Ascending aorta (tissue), 2 donors: ENCODE results near the gene MINDY1. TPM values are rescaled to one million over a fixed set of nuclear protein-coding genes. Genes with fewer than 3 reads are reported as not detected.

Source experiments
- DNase-seq, 2 donors: peaks; one replicate each; pipeline ENCODE4 v3.0.0-alpha.2; 2019; ENCODE audit warnings: low spot score in 2 of 2
- H3K27ac ChIP-seq, 2 donors: fragments of 200-600 bp; sonication (generic); one replicate each; pipeline ENCODE4 v1.5.1; 2016 to 2017; ENCODE audit warnings: mild to moderate bottlenecking in 1 of 2
- H3K27me3 ChIP-seq: fragments of 200-600 bp; sonication (generic); one replicate; pipeline ENCODE4 v1.5.1; 2017
- H3K36me3 ChIP-seq, 2 donors: fragments of 200-600 bp; sonication (generic); one replicate each; pipeline ENCODE4 v1.5.1; 2016
- H3K4me1 ChIP-seq, 2 donors: fragments of 200-600 bp; sonication (generic); one replicate each; pipeline ENCODE4 v1.5.1; 2016 to 2017; ENCODE audit warnings: mild to moderate bottlenecking in 1 of 2
- H3K4me3 ChIP-seq, 2 donors: fragments of 200-600 bp; sonication (generic); one replicate each; pipeline ENCODE4 v1.5.1; 2016 to 2017; ENCODE audit warnings: mild to moderate bottlenecking in 1 of 2
- H3K9me3 ChIP-seq, 2 donors: fragments of 200-600 bp; sonication (generic); one replicate each; pipeline ENCODE4 v1.5.1; 2016
- CTCF ChIP-seq, 3 experiments: fragments of 200-600 bp in 2 of 3; fragments of 450-650 bp in 1 of 3; sonication (generic) in 2 of 3; IDR thresholded peaks; one replicate each; pipeline ENCODE4 v1.5.1; 2016 to 2019; ENCODE audit warnings: antibody characterized with exemption in 3 of 3, mild to moderate bottlenecking in 1 of 3, moderate library complexity in 1 of 3
- intact Hi-C: fragments of 100-400 bp; cut with DNase I; formaldehyde crosslinking; loops from one replicate; pipeline ENCODE4 v1.15.1; 2023
- total RNA-seq: library from RNA; depleted of rRNA; stranded (reverse); fragments of >200 nt; gene quantifications from one replicate; pipeline ENCODE4 v1.1.0, GENCODE V29; 2016

The MINDY1 gene
- total RNA-seq, 1 donor from 2014 or later, result 9.7 TPM

- H3K27ac ChIP-seq, result peak overlapping the region in 1 of 2 donors; percentile 6
Observed at GRCh38 chr1:151050051-151050688, 43.5 kb upstream of the MINDY1 start.

GRCh38 chr1:151049458-151049857 lies 42.8 kb upstream of the MINDY1 start:
- Histone ChIP-seq H3K27ac (peak overlapping the region in 1 of 2 donors; percentile 18), H3K4me3 (no peak overlapping the region), H3K27me3 (no peaks in the 10 kb centered on the region), H3K36me3 (peaks cover 28 to 30% of the 10 kb centered on the region in 2 donors), H3K4me1 (no peaks in the 10 kb centered on the region), H3K9me3 (no peaks in the 10 kb centered on the region)
- intact Hi-C loops, result no loop called here
- no peak for DNase-seq
- TF ChIP-seq CTCF (IDR thresholded peaks at IDR 0.05), result no peak

More at GRCh38 chr1:151050051-151050688, 43.5 kb upstream of the MINDY1 start:
- Histone ChIP-seq H3K36me3 (peaks cover 36 to 37% of the 10 kb centered on the region in 2 donors), H3K4me1 (no peaks in the 10 kb centered on the region), H3K9me3 (no peaks in the 10 kb centered on the region), H3K27me3 (no peaks in the 10 kb centered on the region), H3K4me3 (no peak overlapping the region)
- no peak for TF ChIP-seq CTCF (IDR thresholded peaks at IDR 0.05)
- no peak for DNase-seq
- intact Hi-C loops, result no loop called here

- intact Hi-C loops, result no loop called here
- Histone ChIP-seq H3K27ac (peak overlapping the region; percentile 76 to 88), H3K9me3 (no peaks in the 10 kb centered on the region), H3K4me1 (no peaks in the 10 kb centered on the region), H3K36me3 (peaks cover 20 to 22% of the 10 kb centered on the region in 2 donors), H3K27me3 (no peaks in the 10 kb centered on the region), H3K4me3 (peak overlapping the region; percentile 77 to 79)
- TF ChIP-seq CTCF (IDR thresholded peaks at IDR 0.05), result no peak
- DNase-seq, result no peak
Observed at GRCh38 chr1:151048645-151049032, 41.9 kb upstream of the MINDY1 start.

- Histone ChIP-seq H3K36me3 (peaks cover 15 to 16% of the 10 kb centered on the region in 2 donors), H3K4me1 (no peaks in the 10 kb centered on the region), H3K27me3 (no peaks in the 10 kb centered on the region), H3K9me3 (no peaks in the 10 kb centered on the region), H3K27ac (peak overlapping the region; percentile 76 to 88), H3K4me3 (peak overlapping the region; percentile 77 to 79)
- peak in 1 of 2 donors; percentile 85 for DNase-seq
- intact Hi-C loops, result no loop called here
- TF ChIP-seq CTCF (IDR thresholded peaks at IDR 0.05), result peak; percentile 50 to 64 (median 54)
Observed at GRCh38 chr1:151047925-151048644, 41.4 kb upstream of the MINDY1 start.

- Histone ChIP-seq H3K27ac (peak within 1 kb of the TSS; percentile 76 to 88), H3K4me3 (peak within 1 kb of the TSS; percentile 77 to 79), H3K36me3 (peaks cover 9 to 11% of the 10 kb centered on the region in 2 donors), H3K27me3 (no peaks in the 10 kb centered on the region), H3K4me1 (no peaks in the 10 kb centered on the region), H3K9me3 (no peaks in the 10 kb centered on the region)
- intact Hi-C loops, result no loop called here
- peak in 1 of 2 donors; percentile 81 for DNase-seq
- no peak for TF ChIP-seq CTCF (IDR thresholded peaks at IDR 0.05)
Observed at GRCh38 chr1:151047591-151047924, 40.9 kb upstream of the MINDY1 start, which contains the start of gene C1orf56. Gene C1orf56 (plus strand): TSS chr1:151047751. CDS start chr1:151047848, 97 bp downstream.
